ENCODE results near the gene ECD. TPM values are rescaled to one million over a fixed set of nuclear protein-coding genes. Genes with fewer than 3 reads are reported as not detected.

ECD gene
- total and polyA plus RNA-seq, 12 donors, result 6.4 to 40.7 (median 28.3) TPM

DNA sequence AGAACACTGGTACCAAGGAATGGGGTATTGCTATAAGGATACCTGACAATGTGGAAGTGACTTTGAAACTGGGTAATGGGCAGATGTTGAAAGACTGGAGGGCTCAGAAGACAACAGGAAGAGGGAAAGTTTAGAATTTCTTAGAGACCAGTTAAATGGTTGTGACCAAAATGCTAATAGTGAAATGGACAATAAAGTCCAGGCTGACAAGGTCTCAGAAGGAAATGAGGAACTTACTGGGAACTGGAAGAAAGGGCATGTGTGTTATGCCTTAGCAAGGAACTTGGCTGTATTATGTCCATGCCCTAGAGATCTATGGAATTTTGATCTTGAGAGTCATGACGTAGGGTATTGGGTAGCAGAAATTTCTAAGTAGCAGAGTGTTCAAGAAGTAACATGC lies 38.1 kb upstream of the ECD start:
- intact Hi-C loops (cut with DNase I), result no loop called here
- no peaks in the 10 kb centered on the region for H3K4me1 ChIP-seq (replicated peaks in 1 of 2)
- WGBS, 4 donors, result 94 to 100% (median 94%) methylated on average over 1 of the region's 1 CpG
- no peak overlapping the region for H3K4me3 ChIP-seq
- H3K27me3 ChIP-seq, result no peaks in the 10 kb centered on the region
- H3K9me3 ChIP-seq (replicated peaks in 1 of 3), result no peaks in the 10 kb centered on the region
- H3K36me3 ChIP-seq (replicated peaks in 1 of 2), result no peaks in the 10 kb centered on the region
- TF ChIP-seq, protein P1, sequence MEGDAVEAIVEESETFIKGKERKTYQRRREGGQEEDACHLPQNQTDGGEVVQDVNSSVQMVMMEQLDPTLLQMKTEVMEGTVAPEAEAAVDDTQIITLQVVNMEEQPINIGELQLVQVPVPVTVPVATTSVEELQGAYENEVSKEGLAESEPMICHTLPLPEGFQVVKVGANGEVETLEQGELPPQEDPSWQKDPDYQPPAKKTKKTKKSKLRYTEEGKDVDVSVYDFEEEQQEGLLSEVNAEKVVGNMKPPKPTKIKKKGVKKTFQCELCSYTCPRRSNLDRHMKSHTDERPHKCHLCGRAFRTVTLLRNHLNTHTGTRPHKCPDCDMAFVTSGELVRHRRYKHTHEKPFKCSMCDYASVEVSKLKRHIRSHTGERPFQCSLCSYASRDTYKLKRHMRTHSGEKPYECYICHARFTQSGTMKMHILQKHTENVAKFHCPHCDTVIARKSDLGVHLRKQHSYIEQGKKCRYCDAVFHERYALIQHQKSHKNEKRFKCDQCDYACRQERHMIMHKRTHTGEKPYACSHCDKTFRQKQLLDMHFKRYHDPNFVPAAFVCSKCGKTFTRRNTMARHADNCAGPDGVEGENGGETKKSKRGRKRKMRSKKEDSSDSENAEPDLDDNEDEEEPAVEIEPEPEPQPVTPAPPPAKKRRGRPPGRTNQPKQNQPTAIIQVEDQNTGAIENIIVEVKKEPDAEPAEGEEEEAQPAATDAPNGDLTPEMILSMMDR (IDR thresholded peaks at IDR 0.05), result no peak
- no peak for TF ChIP-seq POLR2A (IDR thresholded peaks at IDR 0.05)
- DNase-seq, result no peak
- H3K27ac ChIP-seq, result no peak overlapping the region

DNA sequence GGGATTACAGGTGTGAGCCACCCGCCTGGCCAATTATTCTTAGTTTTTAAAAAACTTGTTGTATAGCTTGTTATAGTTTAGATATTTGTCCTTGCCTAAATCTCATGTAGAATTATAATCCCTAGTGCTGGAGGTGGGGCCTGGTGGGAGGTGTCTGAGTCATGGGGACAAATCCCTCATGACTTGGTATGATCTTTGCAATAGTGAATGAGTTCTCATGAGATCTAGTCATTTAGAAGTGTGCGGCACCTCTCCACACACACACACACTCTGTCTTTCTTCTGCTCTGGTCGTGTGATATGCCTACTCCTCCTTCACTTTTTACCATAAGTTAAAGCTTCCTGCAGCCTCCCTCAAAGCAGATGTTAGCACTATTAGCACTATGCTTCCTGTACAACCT lies 37.3 kb upstream of the ECD start:
- intact Hi-C loops (cut with DNase I), result no loop called here
- WGBS, 4 donors, result 85 to 96% (median 88%) methylated on average over 3 of the region's 3 CpGs
- H3K9me3 ChIP-seq (replicated peaks in 1 of 3), result no peaks in the 10 kb centered on the region
- no peak for TF ChIP-seq POLR2A (IDR thresholded peaks at IDR 0.05)
- no peaks in the 10 kb centered on the region for H3K4me1 ChIP-seq (replicated peaks in 1 of 2)
- H3K27me3 ChIP-seq, result no peaks in the 10 kb centered on the region
- peaks cover 0 to 4% of the 10 kb centered on the region in 2 donors for H3K36me3 ChIP-seq (replicated peaks in 1 of 2)
- H3K27ac ChIP-seq, result no peak overlapping the region
- no peak for DNase-seq
- H3K4me3 ChIP-seq, result no peak overlapping the region

- Histone ChIP-seq H3K4me3 (no peak overlapping the region), H3K36me3 (replicated peaks in 1 of 2) (peaks cover 0 to 15% of the 10 kb centered on the region in 2 donors), H3K27me3 (no peaks in the 10 kb centered on the region), H3K9me3 (replicated peaks in 1 of 3) (no peaks in the 10 kb centered on the region), H3K27ac (no peak overlapping the region), H3K4me1 (replicated peaks in 1 of 2) (peaks cover 0 to 4% of the 10 kb centered on the region in 2 donors)
- intact Hi-C loops (cut with DNase I), result no loop called here
- no peak for DNase-seq
- no peak for TF ChIP-seq POLR2A (IDR thresholded peaks at IDR 0.05)
- TF ChIP-seq, protein P1 (IDR thresholded peaks at IDR 0.05), result no peak
- WGBS, 4 donors, result 95 to 99% (median 97%) methylated on average over 5 of the region's 5 CpGs
Observed at GRCh38 chr10:73190188-73190587, 22.4 kb upstream of the ECD start.

- no peaks in the 10 kb centered on the region for H3K27me3 ChIP-seq
- intact Hi-C loops (cut with DNase I), result no loop called here
- TF ChIP-seq POLR2A (IDR thresholded peaks at IDR 0.05), result no peak
- TF ChIP-seq, protein P1 (IDR thresholded peaks at IDR 0.05), result no peak
- 79 to 96% (median 89%) methylated on average over 1 of the region's 1 CpG for WGBS, 4 donors
- H3K9me3 ChIP-seq (replicated peaks in 1 of 3), result no peaks in the 10 kb centered on the region
- H3K4me3 ChIP-seq, result no peak overlapping the region
- H3K36me3 ChIP-seq (replicated peaks in 1 of 2), result peaks cover 0 to 5% of the 10 kb centered on the region in 2 donors
- DNase-seq, result no peak
- no peak overlapping the region for H3K27ac ChIP-seq
- peaks cover 0 to 4% of the 10 kb centered on the region in 2 donors for H3K4me1 ChIP-seq (replicated peaks in 1 of 2)
Observed at GRCh38 chr10:73186266-73186665, 18.5 kb upstream of the ECD start.

GRCh38 chr10:73183667-73184281 lies 16.0 kb upstream of the ECD start:
- intact Hi-C loops (cut with DNase I), result no loop called here
- TF ChIP-seq, protein P1 (IDR thresholded peaks at IDR 0.05), result no peak
- no peak for TF ChIP-seq POLR2A (IDR thresholded peaks at IDR 0.05)
- DNase-seq, result peak in 4 of 7 donors; percentile 31 to 59 (median 40)
- H3K36me3 ChIP-seq (replicated peaks in 1 of 2), result peaks cover 0 to 18% of the 10 kb centered on the region in 2 donors
- no peaks in the 10 kb centered on the region for H3K9me3 ChIP-seq (replicated peaks in 1 of 3)
- 68 to 82% (median 74%) methylated on average over 3 of the region's 3 CpGs for WGBS, 4 donors
- H3K27ac ChIP-seq, result peak overlapping the region in 2 of 5 donors; percentile 6 to 15
- peaks cover 0 to 4% of the 10 kb centered on the region in 2 donors for H3K4me1 ChIP-seq (replicated peaks in 1 of 2)
- H3K27me3 ChIP-seq, result no peaks in the 10 kb centered on the region
- H3K4me3 ChIP-seq, result no peak overlapping the region
